ENCODE results near the gene TAF11L13.

The TAF11L13 gene

DNA sequence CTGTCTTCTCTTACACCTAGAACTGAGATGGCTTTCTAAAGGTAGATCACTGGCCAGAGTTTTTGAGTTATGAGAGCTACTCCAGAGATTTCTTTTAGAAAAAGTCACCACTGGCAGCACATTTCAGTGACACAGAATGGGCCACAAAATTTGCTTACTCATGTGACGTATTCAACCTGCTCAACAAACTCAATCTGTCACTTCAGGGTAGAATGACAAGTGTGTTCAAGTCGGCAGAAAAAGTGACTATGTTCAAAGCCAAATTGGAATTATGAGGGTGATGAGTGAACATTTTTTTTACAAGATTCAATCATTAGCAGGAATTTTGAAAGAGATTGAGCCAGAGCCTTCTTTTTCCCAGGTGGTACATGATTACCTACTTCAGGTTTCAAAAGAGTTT is 48.8 kb downstream of the TAF11L13 start:
- DNase-seq: no peak
